Measurements from ENCODE around the gene RNF157.
A peak's percentile ranks its signal among the peaks of the same experiment; 100 is the strongest.

Gene RNF157

GRCh38 chr17:76240461-76241203 lies at the start of gene RNF157:
Gene RNF157, minus strand, starts transcription at chr17:76240493. Its CDS starts 253 bp downstream, at chr17:76240240.
- DNase-seq: peak; percentile 65

GRCh38 chr17:76281573-76282371 lies 41.5 kb upstream of the RNF157 start:
- no peak for DNase-seq

GRCh38 chr17:76280650-76281049 lies 40.4 kb upstream of the RNF157 start:
- no peak for DNase-seq

GRCh38 chr17:76279742-76280287 lies 39.5 kb upstream of the RNF157 start:
- no peak for DNase-seq

GRCh38 chr17:76278952-76279741 lies 38.9 kb upstream of the RNF157 start:
- peak; percentile 85 for DNase-seq

- DNase-seq: no peak
Measured at GRCh38 chr17:76278268-76278908, 38.1 kb upstream of the RNF157 start.

- DNase-seq: no peak
Measured at GRCh38 chr17:76277300-76278267, 37.3 kb upstream of the RNF157 start.

- no peak for DNase-seq
Measured at GRCh38 chr17:76276461-76277299, 36.4 kb upstream of the RNF157 start.

- no peak for DNase-seq
Measured at GRCh38 chr17:76276069-76276431, 35.8 kb upstream of the RNF157 start.

GRCh38 chr17:76275382-76276068 lies 35.2 kb upstream of the RNF157 start:
- DNase-seq: no peak

- DNase-seq: no peak
Measured at GRCh38 chr17:76274112-76274956, 34.0 kb upstream of the RNF157 start.

GRCh38 chr17:76273445-76274111 lies 33.3 kb upstream of the RNF157 start:
- no peak for DNase-seq

- DNase-seq: no peak
Measured at GRCh38 chr17:76272541-76273444, 32.5 kb upstream of the RNF157 start.

GRCh38 chr17:76271669-76272540 lies 31.6 kb upstream of the RNF157 start:
- no peak for DNase-seq

GRCh38 chr17:76270770-76271668 lies 30.7 kb upstream of the RNF157 start:
- no peak for DNase-seq

All from 8988T (cell line).